IPS-NIHi7 (cell line): Measurements from ENCODE around the gene GLCCI1.

Source experiments
- DNase-seq: peaks from one replicate; pipeline ENCODE4 v3.0.0; 2012; ENCODE audit warnings: mixed read lengths; ENCODE audit errors: extremely low spot score

Gene GLCCI1

DNA sequence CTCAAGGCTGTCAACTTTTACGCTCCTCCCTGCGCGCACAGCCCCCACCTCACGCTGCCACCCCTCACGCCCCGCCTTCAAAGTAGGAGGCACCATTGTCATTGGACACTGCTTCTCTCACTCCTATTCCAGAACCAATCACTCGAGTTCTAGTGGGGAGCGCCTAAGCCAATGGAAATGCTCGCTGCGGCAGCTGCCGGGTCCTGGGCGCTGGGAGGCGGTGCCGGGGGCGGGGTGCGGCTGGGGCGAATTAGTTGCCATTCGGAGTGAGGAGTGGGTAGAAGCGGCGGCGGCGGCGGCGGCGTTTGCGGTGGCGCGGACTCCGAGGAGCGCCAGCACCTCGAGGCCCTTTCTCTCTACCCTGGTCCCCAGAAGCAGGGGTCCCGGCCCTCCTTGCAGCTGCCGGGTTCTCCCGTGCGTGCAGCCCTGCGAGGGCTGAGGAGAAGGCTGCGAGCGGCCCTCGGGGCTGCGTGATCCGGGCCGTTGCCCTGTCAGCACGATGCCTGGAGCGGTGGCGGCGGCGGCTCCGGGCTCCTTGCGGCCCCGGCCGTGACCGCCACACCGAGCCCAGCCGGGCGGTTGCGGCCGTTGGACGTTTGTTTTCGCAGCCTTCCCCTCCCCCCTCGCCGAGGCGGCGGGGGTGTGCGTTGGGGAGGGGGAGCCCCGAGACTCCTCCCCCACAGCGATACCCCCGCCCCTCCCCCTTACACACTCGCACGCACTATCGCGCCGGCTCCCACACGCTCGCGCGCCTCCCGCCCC lies at the start of gene GLCCI1:
TSS of gene GLCCI1 (plus strand) at position 253 of the 762 bp plus-strand sequence. CDS start 555 bp downstream, outside the sequence.
- DNase-seq = peak; percentile 97

DNA sequence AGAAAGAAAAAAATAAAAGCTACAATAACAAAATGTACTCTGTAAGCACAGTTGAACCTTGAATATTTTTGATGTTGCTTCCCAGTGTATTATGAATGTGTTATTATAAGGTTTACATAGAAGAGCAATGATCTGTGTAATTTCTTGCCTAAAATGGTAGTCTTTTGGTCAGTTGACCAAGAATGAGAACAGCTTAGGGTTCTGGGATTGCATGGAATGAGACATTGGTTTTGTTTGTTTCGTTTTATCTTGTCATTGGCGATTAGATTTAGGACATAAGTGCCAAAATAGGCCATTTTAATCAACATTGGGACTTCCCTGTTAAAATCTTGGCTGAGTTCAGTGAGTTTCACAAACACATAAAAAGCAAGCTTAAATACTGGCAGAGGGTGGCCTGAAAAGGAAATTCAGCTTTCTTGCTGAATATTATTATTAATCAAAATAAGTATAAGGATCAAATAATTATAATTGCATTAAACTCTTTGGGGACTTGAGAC lies 49.1 kb upstream of the GLCCI1 start:
- no peak for DNase-seq

DNA sequence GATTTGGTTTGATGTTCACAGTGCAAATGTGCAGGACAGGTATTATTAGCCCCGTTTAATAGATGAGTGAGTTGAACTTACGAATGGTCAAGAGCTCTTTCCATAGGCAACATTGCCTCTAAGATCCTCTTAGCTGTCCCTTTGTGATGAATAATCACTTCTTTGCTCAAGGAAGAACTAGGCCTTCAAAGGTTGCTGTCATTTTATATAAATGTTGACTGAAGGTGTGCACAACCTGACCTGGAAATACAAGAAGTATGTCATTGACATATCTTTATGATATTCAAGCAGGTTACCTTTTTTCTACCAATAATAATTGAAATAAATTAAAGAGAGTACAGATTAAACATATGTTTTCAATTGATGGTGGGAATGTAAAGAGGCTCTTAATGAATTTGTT lies 48.5 kb upstream of the GLCCI1 start:
- DNase-seq = no peak

DNA sequence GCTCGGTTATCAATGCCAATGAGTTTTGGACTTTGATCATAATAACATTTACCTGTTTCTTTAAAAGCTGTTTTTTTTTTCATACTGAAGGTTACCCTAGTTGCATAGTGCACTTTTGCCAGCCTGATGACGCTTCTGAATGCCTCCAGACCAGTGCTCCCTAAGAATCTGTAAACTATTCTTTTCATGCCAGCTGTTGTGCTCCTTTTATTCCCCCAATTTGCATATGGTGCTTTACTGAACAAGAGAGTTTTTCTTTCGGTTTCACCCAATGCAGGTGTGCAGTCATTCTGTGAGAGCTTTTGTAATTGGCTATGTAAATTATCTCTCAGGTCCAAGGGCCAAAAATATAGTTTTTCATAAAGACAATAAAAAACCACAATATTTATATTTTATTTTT lies 48.1 kb upstream of the GLCCI1 start:
- no peak for DNase-seq

DNA sequence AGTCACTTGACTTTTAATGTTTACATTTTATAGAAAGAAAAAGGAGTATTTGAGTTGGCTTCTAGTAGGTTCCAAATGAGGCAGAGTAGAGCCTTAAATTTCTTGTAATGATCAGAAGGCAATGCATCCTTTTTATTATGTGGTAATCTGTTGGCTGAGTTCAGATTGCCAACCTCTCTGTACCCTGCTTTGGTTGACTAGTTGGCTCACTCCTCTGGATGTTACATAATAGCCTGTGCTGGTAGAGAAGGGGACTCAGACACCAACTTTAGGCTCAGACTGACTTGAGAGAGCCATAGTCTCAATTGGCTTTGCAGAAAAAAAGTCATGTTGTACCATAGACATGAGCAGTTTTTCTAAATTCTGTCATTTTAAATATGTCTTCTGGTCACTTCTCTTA lies 46.8 kb upstream of the GLCCI1 start:
- no peak for DNase-seq

DNA sequence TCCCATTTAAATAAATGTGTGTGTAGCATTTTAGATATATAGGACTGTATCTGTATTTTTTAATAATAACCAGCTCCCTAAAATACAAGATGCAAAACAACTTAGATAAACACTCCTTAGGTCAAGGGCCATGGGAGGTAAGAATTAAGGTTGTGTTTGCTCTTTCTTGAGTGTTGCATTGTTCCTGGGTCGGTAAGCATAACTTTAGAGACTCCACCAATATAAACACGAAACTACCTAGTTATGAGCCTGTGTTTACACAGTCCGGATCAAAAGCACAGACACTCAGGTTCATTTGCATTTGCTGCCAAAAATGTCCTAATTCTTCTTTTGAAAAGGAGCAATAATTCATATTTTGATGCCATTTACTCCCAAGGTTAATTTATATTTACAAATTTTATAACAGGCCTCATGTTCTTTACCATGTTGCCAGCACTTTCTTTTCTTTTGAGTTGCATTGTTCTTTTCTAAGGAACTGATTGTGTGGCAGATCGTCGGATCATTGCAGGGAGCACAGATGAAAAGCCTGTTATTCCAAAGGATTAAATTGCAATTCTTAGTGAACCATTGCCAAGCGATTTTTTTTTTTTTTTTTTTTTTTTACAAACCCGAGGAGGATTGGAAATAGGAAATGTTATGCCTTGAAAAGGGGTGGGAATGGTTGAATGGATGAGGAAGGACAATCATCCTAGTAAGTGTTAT lies 45.8 kb upstream of the GLCCI1 start:
- no peak for DNase-seq

DNA sequence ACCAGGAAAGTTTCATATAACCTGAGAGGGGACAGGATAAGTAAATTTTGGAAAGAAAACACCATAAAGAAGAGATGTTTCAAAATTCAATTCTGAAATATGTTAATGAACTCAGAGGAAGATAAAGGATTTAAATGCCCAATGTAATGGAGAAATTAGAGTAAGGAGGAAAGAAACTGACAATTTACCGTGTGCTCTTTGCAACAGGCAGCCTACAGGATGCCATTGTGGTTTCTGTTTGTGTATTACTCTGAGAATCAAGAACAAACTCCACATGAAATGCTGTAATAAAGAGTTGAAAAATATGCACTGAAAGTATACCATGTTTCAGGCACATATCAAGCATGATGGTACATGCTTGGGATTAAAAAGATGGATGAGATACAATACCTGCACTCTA lies 44.8 kb upstream of the GLCCI1 start:
- DNase-seq = no peak

DNA sequence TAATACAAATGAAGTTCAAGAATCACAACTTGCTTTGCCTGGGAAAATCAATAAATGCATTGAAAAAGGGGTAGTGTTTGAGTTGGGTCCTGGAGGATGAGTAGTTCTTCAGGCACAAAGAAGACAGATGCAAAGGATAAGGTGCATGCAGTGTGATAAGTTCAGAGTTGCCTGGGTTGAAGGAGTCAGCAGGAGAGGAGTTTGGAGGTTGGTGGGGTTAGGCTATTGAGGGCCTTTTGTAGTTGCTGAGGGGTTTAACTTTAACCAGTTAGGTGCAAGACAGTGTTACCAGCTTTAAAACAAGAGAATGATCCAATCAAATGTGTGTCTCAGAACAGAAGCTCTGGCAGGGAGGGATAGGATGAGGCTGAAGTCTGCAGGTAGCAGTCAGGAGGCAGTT lies 44.3 kb upstream of the GLCCI1 start:
- DNase-seq = no peak

DNA sequence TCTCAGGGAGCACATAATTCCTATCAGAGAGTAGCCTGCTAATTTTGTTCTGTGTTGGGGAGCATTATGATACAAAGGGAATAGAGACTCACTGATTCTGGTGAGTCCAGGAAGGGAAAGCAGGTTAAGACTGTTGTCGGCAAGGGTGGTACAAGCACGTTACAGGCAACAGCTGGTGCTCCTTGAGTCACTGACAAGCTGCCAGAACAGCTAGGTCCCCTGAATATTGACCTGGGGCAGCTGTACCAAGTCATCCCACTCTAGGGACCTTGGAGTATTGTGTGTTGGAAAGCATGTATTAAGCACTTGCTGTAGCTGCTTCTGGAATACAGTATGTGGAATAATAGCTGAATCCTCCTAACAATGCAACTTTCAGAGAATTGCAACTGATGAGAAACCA lies 37.0 kb upstream of the GLCCI1 start:
- DNase-seq = no peak

DNA sequence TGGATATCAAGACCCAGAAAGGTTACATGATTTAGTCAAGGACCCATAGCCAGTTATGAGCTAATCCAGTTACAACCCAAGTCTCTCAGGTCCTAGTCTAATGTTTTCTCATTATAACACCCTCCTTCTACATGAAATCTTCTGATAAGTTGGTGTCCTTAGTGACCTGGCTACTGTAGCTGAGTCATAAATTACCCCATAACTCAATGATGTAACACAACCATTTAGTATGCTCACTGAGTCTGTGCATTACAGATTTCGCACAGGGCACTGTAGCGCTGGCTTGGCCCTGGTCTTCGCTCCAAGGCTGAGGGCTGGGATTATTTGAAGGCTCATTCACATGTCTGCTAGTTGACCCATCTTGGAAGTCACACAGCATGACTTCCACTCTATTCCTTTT lies 36.0 kb upstream of the GLCCI1 start:
- DNase-seq = no peak

DNA sequence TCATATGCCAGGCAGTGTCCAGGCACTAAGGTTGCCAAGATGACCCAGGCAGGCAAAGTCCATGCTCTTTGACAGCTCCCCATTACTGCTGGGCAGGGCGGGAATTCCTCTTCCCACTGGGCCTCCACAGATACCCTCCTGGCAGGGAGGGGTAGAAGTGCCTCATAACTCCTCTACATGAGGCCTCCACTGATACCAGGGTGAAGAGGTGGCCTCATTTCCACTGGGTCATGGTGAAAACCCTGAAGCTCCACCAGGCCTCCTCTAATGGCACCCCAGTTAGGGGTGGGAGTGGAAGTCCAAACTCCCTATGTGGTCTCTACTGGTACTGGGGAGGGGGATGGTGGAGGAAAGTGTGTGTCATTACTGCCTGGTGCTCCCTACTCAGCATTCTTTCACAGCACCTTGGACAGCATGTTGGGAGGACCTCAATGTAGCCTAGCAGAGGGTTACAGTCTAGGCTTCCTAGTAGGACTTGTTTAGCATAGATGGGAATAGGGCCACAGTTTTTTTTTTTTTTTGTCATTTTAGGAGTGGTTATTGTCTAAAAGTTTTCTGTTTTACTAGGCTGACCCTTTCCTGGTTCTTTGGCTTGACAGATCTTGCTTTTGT lies 34.6 kb upstream of the GLCCI1 start:
- no peak for DNase-seq

DNA sequence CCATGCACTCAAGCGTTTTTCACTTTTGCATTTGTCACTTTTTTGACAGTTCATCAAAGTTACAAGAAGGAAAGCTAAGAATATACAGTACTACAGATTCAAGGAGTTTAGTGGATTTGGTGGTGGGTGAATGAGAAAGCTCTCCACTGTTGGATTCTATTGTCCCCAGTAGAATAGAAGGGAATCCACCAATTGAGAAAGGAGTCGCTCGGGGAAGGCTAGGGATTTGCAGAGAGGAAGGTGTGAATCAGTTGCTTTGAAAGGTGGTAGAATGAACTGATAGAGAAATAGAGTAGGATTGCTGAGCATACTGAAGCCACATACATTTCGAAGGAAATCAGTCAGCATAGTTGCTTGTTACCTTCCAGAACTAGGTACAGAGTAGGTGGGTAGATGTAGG lies 33.7 kb upstream of the GLCCI1 start:
- DNase-seq = no peak

DNA sequence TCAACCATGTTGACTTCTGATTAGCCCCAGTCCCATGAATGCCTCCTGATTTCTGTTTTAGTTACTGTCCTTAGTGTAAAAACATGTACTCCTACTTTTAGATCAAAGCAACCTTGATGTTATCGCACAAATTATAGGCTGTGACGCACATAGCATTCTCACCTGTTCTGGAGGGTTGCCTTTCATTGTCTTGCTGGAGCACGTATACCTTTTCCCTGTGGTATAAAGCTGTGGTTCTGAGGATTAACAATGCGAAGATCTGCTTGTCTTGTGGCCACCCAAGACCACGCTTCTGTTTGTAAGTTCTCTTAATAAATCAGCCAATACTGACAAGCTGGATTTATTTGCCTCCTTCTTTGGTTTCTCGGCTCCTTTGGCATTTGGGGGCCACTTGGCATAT lies 30.1 kb upstream of the GLCCI1 start:
- DNase-seq = no peak

DNA sequence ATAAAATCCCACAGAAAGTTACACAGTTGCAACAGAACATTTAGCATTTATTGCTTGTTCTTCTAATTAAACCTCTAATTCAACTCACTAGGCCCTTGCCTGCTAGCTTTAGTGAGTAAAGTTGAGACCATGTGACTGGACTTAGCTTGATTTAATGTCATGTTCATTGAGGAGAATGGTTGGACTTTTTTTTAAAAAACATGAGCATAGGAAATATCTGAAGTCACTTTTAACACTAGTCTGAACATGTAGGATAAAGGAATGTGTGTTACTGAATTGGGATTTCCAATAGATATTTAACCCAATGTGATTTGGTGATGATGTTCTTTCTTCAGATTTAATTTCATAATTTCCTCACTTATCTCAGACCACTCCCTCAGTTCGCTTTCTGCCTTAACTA lies 24.6 kb upstream of the GLCCI1 start:
- DNase-seq = no peak

DNA sequence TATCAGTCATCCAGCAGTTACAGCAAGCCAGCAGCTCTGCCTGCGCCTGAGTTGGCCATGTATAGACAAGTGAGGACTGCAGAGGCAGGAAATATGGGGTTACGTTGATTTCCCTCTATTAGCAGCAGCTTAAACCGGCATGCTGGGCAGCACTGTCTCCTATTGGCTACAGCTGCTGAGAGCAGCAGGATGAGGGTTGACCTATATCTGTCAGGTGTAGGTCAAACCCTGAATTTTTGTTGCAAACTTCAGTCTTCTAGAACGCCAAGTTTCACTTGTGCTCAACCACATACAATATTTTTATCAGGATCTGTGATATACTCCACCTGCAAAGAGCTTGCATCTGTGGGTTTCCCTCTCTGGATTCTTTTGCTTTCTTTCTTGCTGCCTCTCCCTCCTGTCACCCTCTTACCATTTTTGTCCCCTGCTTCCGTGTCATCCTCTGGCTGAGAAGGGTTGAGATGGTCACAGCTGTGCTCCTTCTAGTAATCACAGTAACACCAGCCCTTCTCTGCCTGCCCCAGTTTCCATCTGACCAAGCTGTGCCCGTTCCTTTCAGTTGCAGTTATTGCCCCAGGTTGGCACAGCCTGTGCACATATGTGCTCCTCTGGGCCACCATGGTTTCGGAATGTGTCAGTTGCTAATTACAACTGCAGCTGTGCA lies 23.8 kb upstream of the GLCCI1 start:
- peak; percentile 25 for DNase-seq

DNA sequence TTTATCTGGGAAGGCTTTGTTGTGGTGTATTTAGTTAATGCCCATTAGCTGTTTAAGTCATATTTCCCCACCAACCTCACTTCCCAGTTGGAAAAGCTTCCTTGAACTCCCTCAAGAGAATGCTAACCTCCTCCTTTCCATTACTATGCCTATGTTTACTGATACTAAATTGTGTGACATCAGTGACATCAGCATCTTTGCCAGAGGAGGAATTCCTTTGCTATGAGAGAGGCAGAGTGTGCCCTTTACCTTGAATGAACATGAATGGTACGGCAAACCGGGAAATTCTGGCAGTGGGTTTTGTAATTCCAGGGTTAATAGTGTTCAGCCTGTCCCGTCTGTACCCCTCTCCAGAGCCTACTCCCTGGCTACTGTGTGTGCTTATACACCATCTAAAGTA lies 22.1 kb upstream of the GLCCI1 start:
- DNase-seq = no peak

DNA sequence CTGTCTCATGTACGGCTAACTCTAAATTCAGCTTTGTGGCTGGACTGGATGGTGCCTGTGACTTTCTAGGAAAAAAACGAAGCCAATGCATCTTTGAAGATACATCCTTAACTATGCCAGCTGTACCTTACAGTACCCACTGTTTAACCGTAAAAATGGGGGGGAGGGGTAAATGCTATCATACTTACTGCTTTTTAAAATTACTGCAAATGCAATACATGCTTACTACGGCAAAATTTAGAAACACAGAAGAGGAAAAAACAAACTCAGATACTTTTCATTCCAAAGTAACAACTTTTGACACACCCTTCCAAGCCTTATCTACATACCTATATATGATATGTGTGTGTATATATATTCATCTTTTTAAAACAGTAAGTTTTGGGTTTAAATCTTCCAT lies 20.4 kb upstream of the GLCCI1 start:
- DNase-seq = no peak

DNA sequence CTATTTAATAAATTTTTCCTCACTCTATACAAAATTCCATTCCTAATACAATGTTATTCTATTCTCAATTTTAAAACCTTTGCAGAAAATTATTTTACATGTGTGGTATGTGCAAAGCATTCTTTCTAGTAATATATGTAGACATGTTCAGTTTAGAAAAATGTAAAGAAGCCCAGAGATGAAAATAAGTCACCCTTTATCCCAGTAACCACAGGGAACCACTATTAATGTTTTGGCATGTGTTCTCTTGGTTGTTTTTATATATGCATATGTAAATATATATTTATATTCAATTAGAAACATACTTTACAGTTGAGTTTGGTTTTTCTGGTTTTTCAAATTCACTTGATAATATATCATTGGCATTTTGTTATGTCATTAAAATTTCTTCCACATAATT lies 14.8 kb upstream of the GLCCI1 start:
- DNase-seq = no peak

DNA sequence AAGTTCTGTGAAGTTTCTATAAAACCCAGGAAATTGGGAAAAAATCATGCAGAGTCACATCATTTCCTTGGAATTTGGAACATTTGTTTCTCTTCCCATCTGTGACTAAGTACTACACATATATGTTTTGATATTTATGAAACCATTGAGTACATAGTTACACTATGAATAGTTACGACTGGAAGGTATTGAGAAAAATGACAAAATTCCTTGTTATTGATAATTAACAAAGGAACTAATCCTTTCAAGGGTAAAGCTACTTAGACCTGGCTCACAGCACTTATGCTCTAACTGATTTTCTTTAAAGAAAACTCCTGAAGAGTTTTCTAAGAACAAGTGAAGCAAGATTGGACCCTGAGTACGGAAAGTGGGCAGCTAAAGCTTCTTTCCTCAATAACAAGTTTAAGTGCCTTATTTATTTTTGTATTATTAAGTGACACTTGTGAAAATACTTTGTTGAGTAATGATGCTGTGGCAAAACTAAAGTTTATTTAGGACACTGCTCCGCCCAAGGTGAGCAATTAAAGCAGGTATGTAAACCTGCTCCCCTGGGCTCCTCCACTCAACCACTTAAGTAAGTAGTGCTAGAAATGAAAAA lies 12.0 kb upstream of the GLCCI1 start:
- DNase-seq = no peak

DNA sequence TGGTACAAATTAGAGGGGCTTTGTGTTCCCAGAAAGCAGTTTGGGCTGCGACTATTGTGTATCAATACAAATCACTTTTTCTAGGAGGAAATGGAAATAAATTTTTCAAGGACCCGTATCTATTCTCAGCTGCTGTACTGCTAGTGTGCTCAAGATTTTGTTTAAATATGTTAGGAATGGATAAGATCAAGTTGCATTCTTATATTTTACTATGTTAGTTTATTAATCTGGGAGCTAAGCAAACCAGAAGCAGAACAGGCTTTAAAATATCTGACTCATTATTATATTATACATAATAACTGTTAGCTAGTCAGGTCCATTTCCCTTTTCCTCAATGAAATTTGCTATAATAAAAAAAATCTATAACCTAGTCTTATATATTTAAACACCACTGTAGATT lies 11.1 kb upstream of the GLCCI1 start:
- no peak for DNase-seq

DNA sequence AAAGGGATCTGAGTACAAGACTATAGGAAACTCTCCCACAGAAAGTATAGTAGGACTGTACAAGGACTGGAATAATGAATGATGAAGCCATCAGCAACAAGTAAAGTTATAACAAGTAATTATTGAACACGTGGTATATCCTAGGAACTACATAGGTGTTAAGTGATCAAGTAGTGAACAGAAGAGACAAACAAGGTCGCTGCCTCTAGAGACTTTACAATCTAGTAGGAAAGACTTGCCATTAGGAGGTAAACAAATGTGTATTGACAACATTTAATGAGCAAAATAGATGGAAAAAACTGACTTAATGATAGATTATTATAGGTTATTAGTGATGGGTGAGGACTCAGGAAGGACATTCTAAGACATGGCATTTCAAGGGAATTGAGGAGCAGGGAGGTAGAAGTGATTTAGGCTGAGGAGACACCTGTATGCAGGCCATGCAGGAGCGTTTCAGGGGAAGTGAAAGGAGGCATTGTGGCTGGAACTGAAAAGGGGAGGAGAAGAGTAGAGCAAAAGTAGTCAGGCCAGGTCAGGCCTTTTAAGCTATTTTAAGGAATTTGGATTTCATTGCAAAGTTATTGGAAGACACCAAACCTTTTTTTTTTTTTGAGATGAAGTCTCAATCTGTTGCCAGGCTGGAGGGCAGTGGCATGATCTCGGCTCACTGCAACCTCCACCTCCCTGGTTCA lies 8.5 kb upstream of the GLCCI1 start:
- DNase-seq = no peak
